Stimulated activated naive CD8-positive, alpha-beta T cell treated with anti-CD3 and anti-CD28 coated beads, Interleukin-15, amount 100 ng/mL, for 72 hours (primary cell): ENCODE measurements around the gene RPL10.

Experiments used
- ATAC-seq: fragments of 150-1000 bp; cut with Tn5 transposase; 2 replicates; pipeline ENCODE4 v1.10.0; 2021; ENCODE audit warnings: mild to moderate bottlenecking, moderate library complexity
- DNase-seq, 2 donors: peaks; one replicate each; pipeline ENCODE4 v3.0.0; 2021 to 2022
- H3K27ac Mint-ChIP-seq, 2 donors: one replicate each; pipeline ENCODE4 v1.8.0; 2022; ENCODE audit warnings: mild to moderate bottlenecking in 2 of 2, mixed read lengths in 2 of 2, moderate library complexity in 2 of 2
- H3K27me3 Mint-ChIP-seq: one replicate; pipeline ENCODE4 v1.8.0; 2022; ENCODE audit warnings: mixed read lengths
- H3K4me1 Mint-ChIP-seq: one replicate; pipeline ENCODE4 v1.8.0; 2022; ENCODE audit warnings: mild to moderate bottlenecking, mixed read lengths
- H3K4me3 Mint-ChIP-seq, 2 donors: one replicate each; pipeline ENCODE4 v1.8.0; 2022; ENCODE audit warnings: mild to moderate bottlenecking in 2 of 2, mixed read lengths in 2 of 2, moderate library complexity in 1 of 2
- H3K9me3 Mint-ChIP-seq, 2 donors: one replicate each; pipeline ENCODE4 v1.8.0; 2022; ENCODE audit warnings: mixed read lengths in 2 of 2

RPL10 gene

DNA sequence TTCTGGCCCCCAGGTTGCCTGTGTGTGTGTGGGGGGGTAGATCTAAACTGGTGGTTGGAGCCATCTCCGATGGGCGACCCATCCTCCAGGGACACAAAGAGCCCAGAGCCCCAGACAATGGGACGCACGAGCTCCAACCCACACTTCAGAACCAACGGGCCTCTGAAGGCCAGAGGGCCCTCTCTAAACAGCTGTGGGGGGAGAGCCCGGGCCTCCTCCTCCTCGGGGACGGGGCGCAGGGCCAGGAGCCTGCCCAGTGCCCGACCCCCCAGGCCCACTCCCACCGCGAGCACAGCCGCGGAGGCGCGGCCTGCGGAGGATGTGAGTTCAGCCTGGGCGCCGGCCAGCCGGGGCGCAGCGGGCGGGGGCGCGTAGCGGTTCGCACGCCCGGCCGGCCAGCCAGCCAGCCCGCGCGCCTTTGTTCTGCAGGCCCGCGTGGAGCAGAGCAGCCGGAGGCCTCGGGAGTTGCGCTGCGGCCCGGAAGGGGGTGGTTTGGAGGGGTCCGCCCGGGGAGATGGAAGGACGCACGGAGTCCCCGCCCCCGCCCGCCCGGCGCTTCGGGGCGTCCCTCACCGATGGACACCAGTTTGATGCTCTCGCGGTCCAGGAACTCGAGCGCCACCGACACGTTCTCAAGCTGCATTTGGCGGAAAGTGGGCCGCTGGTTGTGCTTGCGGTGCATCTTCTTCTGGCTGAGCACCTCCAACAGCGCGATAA is 27.7 kb upstream of the RPL10 start:
- H3K27me3 Mint-ChIP-seq: no peaks in the 10 kb centered on the region
- H3K27ac Mint-ChIP-seq: peak overlapping the region; percentile 92 to 94
- H3K4me3 Mint-ChIP-seq: peak overlapping the region; percentile 87 to 91
- DNase-seq: no peak
- H3K4me1 Mint-ChIP-seq: peaks cover 26% of the 10 kb centered on the region
- no peaks in the 10 kb centered on the region for H3K9me3 Mint-ChIP-seq
- ATAC-seq: no peak

DNA sequence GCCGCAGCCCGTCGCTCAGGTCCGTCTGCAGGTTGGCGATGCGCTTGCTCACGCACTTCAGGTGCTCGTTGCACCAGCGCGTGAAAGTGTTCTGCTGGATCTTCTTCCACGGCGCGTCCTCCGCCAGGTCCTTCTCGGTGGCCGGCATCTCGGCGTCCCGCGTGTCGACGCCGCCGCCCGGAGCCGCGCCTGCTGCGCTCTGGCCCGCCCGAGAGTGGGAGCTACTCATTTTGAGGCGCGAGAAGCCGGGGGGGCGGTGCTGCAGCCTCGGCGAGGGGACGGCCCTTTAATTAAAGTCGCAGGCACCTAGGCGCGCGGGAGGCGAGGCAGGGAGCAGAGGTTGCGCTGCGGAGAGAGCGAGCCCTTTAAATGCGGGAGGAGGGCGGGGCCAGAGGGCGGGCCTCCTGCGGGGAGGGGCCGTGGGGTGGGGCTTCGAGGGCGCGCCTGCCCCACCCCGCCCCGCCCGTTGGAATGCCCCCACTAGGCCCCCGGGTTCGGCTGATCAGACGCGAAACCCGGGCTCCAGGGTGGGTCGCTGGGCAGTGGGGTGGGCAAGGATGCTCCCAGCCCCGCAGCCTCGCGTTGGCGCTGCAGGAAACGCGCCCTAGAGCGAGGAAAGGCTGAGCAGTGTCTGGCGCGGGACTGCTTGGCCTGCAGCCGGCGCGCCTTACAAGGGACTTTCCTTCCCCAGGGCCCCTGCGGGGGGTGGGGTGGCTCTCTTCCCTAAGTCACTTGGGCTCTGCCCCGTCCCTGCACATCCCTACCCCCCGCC is 27.0 kb upstream of the RPL10 start:
- peak; percentile 57 for ATAC-seq
- DNase-seq: peak; percentile 88 to 94
- Mint-ChIP-seq H3K4me1 (peaks cover 27% of the 10 kb centered on the region), H3K4me3 (peak overlapping the region; percentile 80 to 87), H3K9me3 (no peaks in the 10 kb centered on the region), H3K27me3 (no peaks in the 10 kb centered on the region), H3K27ac (peak overlapping the region; percentile 40 to 94)

DNA sequence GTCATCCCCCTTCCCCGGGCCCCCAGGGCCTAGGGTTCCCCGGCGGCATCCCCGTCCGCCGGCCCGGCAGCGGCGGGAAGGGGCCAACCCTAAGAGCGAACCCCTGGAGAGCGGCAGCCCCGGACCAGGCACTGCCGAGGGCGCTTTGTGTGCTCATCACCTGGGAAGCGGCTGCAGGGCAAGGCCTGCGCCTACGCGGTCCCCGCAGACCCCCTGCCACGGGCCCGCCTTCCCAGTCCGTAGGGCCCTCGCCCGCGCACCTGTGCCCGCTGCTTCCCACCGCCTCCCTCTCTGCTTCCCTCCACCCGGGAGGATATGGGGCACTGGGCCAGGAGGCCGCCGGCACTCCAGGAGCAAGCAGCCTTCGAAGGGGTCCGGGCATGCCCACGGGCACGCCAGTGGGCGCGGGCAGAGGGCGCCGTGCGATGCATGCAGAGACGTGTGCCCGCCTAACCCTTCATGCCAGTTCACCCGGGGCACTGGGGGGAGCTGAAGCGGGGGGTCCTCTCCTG is 26.3 kb upstream of the RPL10 start:
- ATAC-seq (peak; percentile 3), DNase-seq (peak in 1 of 2 donors; percentile 24)
- H3K9me3 Mint-ChIP-seq: no peaks in the 10 kb centered on the region
- peaks cover 33% of the 10 kb centered on the region for H3K4me1 Mint-ChIP-seq
- no peak overlapping the region for H3K27ac Mint-ChIP-seq
- H3K4me3 Mint-ChIP-seq: peak overlapping the region; percentile 80 to 87
- no peaks in the 10 kb centered on the region for H3K27me3 Mint-ChIP-seq

DNA sequence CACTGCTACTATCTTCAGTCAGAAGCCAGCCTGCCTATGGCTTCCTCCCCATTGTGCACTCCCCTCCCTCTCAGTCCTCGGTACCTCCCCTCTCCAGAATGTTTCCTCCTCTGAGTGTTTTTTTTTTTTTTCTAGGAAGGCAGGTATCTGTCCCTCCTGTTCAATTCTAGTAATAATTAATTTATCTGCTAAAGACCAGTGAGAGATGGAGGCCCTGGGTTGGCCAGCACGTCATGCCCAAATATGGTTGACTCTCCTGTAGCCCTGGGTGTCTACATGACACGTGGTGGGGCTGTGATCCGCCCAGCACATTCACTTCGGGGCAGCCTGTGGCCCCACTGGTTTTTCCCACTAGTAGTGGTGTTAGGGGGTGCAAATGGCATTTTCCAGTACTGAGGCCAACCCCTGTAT is 25.6 kb upstream of the RPL10 start:
- Mint-ChIP-seq H3K4me3 (peak overlapping the region; percentile 80 to 87), H3K27me3 (no peaks in the 10 kb centered on the region), H3K9me3 (no peaks in the 10 kb centered on the region), H3K4me1 (peaks cover 40% of the 10 kb centered on the region), H3K27ac (peak overlapping the region in 1 of 2 donors; percentile 91)
- ATAC-seq (no peak), DNase-seq (peak; percentile 50 to 55)

DNA sequence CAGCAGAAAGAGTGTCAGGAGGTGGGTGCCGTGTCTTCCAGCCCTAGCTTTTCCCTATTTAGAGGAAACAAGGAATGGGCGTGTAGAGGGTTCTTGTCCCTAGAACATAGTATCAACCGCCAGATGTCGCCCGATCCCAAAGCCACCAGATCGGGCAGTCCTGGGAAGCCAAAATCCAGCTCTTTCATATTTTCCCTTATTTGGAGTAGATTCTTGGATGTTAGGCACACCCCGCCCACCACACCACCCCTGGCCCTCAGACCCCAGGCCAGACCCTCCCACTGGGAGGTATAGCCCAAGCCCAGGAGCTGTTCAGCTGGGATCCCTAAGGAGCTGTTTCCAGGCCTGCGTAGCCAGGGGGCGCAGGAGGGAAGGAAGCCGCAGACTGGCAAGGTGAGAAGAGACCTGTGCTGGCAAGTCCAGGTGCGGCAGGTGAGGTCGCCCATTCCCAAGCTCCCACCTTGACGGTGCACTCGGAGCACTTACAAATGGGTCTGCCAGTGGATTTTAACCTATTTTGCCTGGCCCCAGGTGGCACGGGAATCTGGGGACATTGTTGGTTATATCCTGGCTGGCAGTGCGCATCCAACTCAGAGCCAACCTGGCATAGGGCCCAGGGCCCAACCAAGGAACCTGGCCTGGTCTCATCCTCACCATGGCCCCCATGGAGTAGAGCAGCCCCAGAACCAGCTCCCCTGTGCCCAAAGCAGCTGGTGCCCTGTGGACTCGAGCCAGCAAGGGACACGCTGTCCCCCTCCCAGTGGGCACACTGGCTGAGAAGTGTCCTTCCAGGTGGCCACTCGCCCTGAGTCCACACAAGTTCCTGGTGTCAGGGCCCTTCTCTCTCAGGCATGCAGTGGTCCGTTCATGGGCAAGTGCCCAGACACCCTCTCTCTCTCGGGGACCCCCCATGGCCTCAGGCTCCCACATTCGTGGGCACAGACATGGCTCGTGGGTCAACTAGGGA is 24.6 kb upstream of the RPL10 start:
- no peak for ATAC-seq
- Mint-ChIP-seq H3K4me3 (peak overlapping the region; percentile 71 to 83), H3K27me3 (no peaks in the 10 kb centered on the region), H3K9me3 (no peaks in the 10 kb centered on the region), H3K4me1 (peaks cover 35% of the 10 kb centered on the region), H3K27ac (no peak overlapping the region)
- no peak for DNase-seq

DNA sequence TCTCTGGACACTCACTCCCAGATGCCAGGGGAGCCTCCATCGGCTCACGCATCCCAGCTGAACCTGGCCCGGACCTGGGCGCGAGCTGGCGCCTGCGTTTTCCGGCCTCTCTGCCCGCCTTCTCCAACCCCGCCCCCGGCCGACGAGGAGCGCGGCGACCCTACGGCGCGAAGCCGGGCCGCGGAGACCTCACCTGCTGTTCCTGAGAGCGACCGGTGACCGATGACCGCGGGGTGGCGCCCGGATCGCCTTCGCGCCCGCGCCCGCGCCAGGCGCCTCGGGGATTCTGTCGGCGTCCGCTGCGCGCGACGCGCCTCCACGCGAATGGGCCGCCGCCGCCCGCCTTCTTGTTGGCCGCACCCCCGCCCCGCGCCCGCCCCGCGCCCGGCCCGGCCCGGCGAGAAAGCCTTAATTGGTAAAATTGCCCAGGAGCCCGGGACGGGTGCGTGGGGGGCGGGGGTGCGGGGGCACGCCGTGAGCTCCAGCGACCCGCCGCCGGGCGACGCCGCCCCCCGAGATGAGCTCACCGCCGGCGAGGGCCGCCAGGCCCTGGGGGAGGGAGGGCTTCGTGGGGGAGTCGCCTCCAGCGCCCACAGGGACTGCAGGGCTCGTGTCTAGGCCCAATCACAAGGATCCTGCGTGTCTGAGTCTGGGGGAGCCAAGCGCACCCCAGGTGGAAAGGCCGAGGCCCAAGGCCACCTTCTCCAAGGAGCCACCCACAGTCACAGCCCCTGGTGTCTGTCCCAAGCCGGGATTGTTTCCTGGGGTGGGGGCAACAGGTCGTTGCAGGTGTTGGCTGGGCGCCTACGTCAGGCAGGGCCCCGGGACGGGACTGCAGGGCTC is 23.6 kb upstream of the RPL10 start, which contains the start of gene FLNA:
Gene FLNA (minus strand): TSS at position 322 of the 843 bp plus-strand sequence. CDS start 3,389 bp downstream, outside the sequence.
- Mint-ChIP-seq H3K27ac (peak within 1 kb of the TSS; percentile 27 to 33), H3K27me3 (no peaks in the 10 kb centered on the region), H3K4me1 (peaks cover 35% of the 10 kb centered on the region), H3K4me3 (peak within 1 kb of the TSS; percentile 71 to 83), H3K9me3 (no peaks in the 10 kb centered on the region)
- ATAC-seq (no peak), DNase-seq (peak in 1 of 2 donors; percentile 37)

DNA sequence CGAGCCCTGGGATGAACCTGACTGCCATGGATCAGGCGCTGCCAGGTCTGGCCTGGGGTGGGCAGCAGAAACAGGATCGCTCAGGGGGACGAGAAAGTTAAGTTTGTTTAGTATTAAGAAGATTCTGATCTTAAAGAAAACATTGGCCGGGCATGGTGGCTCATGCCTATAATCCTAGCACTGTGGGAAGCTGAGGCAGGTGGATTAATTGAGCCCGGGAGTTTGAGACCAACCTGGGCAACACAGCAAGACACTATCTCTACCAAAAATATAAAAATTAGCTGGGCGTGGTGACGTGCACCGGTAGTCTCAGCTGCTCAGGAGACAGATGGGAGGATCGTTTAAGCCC is 23.0 kb upstream of the RPL10 start:
- ATAC-seq: no peak
- H3K4me1 Mint-ChIP-seq: peaks cover 38% of the 10 kb centered on the region
- H3K4me3 Mint-ChIP-seq: peak overlapping the region; percentile 35 to 68
- H3K9me3 Mint-ChIP-seq: no peaks in the 10 kb centered on the region
- H3K27me3 Mint-ChIP-seq: no peaks in the 10 kb centered on the region
- no peak for DNase-seq
- peak overlapping the region; percentile 27 to 33 for H3K27ac Mint-ChIP-seq

DNA sequence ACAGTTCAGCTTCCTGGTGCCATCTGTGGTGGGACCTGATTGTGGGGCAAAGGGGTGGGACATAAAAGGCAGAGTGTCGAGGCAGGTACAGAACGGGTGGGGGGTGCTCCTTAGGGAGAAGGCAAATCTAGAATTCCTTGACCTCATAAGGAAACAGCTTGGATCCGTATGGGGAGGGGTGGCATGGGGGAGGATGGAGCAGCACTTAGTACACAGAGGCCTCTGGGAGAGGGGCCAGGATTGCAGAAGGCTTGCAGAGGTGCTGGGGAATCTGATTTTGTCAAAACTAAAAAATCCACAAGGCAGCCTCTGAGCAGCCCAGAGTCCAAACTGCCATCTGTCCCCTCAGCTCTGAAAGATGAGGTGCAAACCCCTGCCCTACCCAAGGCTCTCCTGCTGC is 21.4 kb upstream of the RPL10 start:
- Mint-ChIP-seq H3K27me3 (no peaks in the 10 kb centered on the region), H3K4me3 (no peak overlapping the region), H3K4me1 (peaks cover 51% of the 10 kb centered on the region), H3K9me3 (no peaks in the 10 kb centered on the region), H3K27ac (no peak overlapping the region)
- ATAC-seq: no peak
- no peak for DNase-seq

DNA sequence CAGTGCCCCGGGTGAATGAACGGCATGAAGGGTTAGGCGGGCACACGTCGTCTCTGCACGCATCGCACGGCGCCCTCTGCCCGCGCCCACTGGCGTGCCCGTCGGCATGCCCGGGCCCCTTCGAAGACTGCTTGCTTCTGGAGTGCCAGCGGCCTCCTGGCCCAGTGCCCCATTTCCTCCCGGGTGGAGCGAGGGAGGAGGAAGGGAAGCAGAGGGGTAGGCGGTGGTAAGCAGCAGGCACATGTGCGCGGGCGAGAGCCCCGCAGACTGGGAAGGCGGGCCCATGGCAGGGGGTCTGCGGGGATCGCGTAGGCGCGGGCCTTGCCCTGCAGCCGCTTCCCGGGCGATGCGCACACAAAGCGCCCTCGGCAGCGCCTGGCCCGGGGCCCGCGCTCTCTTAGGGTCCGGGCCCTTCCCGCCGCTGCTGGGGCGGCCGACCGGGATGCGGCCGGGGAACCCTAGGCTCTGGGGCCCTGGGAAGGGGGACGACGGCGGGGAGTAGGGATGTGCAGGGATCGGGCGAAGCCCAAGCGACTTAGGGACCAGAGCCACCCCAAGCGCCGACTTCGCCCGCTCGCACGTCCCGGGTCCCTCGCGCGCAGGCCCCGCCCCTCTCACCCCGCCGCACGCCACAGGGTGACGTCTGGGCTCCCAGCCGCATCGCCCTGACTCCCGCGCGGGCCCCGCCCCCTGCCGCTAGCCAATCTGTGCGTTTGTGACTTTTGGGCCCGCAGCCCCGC is 19.9 kb upstream of the RPL10 start:
- Mint-ChIP-seq H3K4me3 (peak overlapping the region; percentile 78 to 90), H3K4me1 (peaks cover 47% of the 10 kb centered on the region), H3K27ac (peak overlapping the region; percentile 25 to 76), H3K27me3 (no peaks in the 10 kb centered on the region), H3K9me3 (no peaks in the 10 kb centered on the region)
- DNase-seq (no peak), ATAC-seq (peak; percentile 16)

DNA sequence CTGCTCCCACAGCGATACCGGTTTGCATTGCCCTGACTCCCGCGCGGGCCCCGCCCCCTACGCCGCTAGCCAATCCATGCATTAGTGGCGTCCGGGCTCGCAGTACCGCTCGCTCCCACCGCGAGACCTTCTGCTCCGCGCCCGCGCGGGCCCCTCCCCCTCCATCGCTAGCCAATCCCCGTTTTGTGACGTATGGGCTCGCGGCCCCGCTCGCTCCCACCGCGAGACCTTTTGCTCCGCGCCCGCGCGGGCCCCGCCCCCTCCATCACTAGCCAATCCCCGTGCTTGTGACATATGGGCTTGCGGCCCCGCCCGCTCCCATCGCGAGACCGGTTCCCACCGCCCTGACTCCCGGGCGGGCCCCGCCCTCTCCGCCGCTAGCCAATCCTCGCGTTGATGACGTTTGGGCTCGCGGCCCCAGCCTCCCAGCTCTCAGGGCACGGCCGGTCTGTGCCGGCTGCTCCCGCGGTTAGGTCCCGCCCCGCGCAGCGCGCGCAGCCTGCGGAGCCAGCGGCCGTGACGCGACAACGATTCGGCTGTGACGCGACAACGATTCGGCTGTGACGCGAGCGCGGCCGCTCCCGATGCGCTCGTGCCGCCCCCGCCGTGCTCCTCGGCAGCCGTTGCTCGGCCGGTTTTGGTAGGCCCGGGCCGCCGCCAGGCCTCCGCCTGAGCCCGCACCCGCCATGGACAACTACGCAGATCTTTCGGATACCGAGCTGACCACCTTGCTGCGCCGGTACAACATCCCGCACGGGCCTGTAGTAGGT is 19.2 kb upstream of the RPL10 start, which contains the start of gene EMD:
Gene EMD (plus strand): TSS at position 497 of the 770 bp plus-strand sequence. CDS start 190 bp downstream, at position 687.
- peaks cover 53% of the 10 kb centered on the region for H3K4me1 Mint-ChIP-seq
- peak within 1 kb of the TSS; percentile 92 to 97 for H3K27ac Mint-ChIP-seq
- no peaks in the 10 kb centered on the region for H3K27me3 Mint-ChIP-seq
- peak within 1 kb of the TSS; percentile 90 for H3K4me3 Mint-ChIP-seq
- peak; percentile 95 to 98 for DNase-seq
- peak; percentile 89 for ATAC-seq
- H3K9me3 Mint-ChIP-seq: no peaks in the 10 kb centered on the region

DNA sequence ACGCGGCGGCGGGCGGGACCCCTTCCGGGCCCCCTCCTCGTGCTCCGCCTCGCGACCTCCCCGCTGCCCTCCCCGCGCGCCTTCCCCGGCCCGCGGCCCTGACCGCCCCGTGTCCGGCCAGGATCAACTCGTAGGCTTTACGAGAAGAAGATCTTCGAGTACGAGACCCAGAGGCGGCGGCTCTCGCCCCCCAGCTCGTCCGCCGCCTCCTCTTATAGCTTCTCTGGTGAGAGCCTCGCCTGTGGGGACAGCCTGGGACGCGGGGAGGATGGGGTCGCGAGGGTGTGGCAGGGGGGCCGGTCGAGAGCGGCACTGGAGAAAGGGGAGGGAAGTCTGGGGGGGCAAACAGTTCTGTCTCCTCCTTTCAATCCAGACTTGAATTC is 18.6 kb upstream of the RPL10 start:
- Mint-ChIP-seq H3K9me3 (no peaks in the 10 kb centered on the region), H3K27ac (peak overlapping the region; percentile 92 to 97), H3K4me3 (peak overlapping the region; percentile 90), H3K4me1 (peaks cover 58% of the 10 kb centered on the region), H3K27me3 (no peaks in the 10 kb centered on the region)
- DNase-seq: no peak
- no peak for ATAC-seq

DNA sequence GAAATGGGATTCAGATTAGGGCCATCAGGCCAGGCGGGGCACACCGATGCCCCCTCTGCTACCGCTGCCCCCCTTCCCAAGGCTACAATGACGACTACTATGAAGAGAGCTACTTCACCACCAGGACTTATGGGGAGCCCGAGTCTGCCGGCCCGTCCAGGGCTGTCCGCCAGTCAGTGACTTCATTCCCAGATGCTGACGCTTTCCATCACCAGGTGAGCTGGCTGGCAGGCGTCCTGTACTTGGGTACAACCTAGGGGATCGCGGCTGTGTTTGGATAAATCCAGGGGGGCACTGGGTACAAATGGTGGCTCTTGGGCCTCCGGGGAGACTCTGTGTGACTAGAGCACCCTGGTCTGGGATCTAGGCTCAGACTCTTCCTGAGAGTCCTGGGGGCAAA is 18.0 kb upstream of the RPL10 start:
- no peak for DNase-seq
- Mint-ChIP-seq H3K9me3 (no peaks in the 10 kb centered on the region), H3K27me3 (no peaks in the 10 kb centered on the region), H3K27ac (peak overlapping the region; percentile 92 to 97), H3K4me3 (peak overlapping the region; percentile 90), H3K4me1 (peaks cover 58% of the 10 kb centered on the region)
- ATAC-seq: no peak

DNA sequence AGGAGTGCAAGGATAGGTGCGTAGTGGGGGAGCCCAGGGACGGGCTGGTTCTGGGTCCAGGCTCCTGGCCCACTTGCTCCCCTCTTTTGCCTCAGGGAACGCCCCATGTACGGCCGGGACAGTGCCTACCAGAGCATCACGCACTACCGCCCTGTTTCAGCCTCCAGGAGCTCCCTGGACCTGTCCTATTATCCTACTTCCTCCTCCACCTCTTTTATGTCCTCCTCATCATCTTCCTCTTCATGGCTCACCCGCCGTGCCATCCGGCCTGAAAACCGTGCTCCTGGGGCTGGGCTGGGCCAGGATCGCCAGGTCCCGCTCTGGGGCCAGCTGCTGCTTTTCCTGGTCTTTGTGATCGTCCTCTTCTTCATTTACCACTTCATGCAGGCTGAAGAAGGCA is 17.4 kb upstream of the RPL10 start:
- no peaks in the 10 kb centered on the region for H3K27me3 Mint-ChIP-seq
- DNase-seq (no peak), ATAC-seq (no peak)
- H3K4me3 Mint-ChIP-seq: peak overlapping the region; percentile 90
- peaks cover 57% of the 10 kb centered on the region for H3K4me1 Mint-ChIP-seq
- peak overlapping the region in 1 of 2 donors; percentile 75 for H3K27ac Mint-ChIP-seq
- no peaks in the 10 kb centered on the region for H3K9me3 Mint-ChIP-seq
